HG03521 (cell line): ENCODE measurements around the gene TMC8.
"Not testable (repeated sequence)": the region's sequence is repeated elsewhere in the genome, so short reads cannot be mapped to it uniquely, and the experiment has no call there.

Experiments used
- ATAC-seq: cut with Tn5 transposase; IDR thresholded peaks from one replicate; pipeline ENCODE4 v1.9.1; 2021; ENCODE audit warnings: mild to moderate bottlenecking, moderate library complexity; ENCODE audit not compliant: unreplicated experiment

Gene TMC8

DNA sequence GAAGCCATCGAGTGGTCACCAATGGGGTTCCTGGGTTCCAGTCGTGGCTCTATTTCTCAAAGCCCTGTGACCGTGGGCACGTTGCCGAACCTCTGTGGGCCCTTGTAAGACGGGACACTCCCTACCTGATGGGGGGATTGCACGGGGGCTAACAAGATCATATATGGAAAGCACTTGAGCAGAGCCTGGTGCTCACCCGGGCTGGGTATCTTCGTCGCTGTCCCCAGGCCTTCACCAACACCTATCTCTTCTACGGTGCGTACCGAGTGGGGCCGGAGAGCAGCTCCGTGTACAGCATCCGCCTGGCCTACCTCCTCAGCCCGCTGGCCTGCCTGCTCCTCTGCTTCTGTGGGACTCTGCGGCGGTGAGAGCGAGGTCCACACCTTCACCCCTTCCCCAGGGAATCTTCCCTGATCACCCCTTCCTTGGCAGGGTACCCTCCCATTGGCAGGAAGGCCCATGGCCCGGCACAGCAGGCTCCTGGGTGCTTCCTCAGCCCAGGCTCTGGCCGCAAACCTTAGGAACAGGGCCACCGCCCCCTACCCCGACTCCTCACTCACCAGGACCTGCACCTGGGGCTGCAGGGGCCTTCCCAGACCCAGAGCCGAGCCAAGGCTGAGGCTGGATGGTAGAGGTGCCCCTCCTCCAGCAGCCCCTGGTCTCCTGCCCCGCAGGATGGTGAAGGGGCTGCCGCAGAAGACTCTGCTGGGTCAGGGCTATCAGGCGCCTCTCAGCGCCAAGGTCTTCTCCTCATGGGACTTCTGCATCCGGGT, 2.8 kb downstream of the TMC8 start:
- ATAC-seq = no peak

DNA sequence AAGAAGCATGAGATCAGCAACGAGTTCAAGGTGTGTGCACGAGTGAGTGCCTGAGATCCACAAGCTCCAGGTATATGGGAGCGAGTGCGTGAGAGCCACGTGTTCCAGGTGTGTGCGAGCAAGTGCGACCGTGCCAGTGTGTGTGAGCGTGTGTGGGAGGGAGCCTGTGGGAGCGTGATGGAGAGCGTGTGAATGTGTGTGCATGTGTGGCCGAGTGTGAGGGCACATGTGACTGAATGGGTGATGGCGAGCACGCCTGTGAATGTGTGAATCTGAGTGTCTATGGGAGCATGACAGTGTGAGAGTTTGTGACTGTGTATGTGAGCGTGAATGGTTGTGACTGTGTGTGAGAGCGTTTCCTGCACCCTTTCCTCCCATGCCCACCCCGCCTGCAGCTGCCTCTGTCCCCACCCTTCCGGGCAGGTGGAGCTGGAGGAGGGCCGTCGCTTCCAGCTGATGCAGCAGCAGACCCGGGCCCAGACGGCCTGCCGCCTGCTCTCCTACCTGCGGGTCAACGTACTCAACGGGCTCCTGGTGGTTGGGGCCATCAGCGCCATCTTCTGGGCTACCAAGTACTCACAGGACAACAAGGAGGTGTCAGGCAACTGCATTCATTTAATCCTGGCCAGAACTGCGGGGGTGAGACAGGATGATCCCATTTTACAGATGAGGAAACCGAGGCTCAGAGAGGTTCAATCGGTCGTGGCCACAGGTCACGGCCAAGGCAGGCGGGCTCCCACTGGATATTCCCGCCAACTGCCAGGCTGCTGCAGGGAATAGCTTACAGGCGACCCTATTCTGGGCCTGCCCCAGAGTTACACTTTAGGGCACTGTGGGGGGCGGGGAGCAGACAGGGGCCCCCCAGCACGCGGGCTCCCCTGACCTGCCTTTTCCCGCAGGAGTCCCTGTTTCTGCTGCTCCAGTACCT, 3.7 kb downstream of the TMC8 start:
- ATAC-seq = no peak

DNA sequence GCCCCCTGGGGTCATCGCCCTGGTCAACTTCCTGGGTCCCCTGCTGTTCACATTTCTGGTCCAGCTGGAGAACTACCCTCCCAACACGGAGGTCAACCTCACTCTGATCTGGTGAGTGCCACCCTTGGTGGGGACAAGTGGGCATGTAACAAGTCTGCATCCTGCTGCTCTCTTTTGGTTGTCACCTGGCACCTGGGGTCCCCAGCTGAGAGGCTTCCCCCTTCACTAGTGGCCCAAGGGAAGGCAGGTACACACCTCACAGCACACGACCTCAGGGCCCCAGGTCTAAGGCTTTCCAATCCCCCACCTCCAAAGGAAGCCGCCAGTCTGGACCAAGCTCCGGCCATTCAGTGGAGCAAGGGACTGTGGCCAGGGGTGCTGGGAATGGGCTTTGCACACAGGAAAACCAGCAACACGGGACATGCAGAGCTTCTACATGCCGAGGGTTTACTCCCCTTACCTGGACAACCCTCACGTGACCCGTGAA, 4.4 kb downstream of the TMC8 start:
- no peak for ATAC-seq

DNA sequence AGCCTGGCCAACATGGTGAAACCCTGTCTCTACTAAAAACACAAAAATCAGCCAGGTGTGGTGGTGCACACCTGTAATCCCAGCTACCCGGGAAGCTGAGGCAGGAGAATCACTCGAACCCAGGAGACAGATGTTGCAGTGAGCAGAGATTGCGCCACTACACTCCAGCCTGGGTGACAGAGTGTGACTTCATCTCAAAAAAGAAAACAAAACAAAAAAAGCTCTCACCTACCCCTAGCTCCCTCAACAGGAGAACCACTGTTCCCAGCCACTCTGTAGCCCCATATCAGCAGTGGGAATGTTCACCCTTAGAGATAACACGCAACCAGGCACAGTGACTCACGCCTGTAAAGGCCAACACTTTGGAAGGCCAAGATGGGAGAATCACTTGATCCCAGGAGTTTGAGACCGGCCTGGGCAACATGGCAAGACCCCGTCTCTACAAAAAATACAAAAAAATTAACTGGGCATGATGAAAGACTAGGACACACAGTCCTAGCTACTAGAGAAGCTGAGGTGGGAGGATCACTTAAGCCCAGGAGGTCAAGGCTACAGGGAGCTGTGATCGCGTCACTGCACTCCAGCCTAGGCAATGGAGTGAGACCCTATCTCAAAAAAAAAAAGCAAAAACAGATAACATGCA, 5.4 kb downstream of the TMC8 start:
- no peak for ATAC-seq

DNA sequence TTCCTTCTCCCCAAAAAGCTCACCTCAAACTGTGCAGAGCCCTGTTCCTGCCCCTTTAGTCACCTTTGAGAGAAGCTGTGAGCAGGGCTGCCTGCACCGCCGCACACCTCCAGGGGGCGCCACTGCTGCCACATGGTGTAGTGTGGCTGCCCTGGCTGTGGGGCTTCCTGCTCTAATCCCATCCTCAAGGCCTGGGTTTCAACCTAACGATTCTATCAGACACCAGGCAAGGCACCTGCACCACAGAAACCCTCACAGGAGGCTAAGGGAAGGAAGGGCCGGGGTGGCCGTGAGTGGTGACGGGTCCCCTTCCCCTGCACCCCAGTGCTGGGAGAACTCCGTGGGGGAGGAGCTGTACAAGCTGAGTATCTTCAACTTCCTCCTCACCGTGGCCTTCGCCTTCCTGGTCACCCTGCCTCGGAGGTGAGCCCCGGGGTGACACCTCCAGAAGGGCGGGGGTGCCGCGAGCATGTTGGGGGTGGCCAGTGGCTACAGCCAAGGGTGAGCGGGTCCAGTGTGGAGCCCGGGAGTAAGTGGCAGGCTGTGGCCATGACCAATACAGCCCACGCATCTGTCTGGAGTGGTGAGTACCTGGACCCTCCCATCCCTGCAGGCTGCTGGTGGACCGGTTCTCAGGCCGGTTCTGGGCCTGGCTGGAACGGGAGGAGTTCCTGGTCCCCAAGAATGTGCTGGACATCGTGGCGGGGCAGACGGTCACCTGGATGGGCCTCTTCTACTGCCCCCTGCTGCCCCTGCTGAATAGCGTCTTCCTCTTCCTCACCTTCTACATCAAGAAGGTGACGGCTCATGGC, 7.0 kb downstream of the TMC8 start:
- no peak for ATAC-seq

DNA sequence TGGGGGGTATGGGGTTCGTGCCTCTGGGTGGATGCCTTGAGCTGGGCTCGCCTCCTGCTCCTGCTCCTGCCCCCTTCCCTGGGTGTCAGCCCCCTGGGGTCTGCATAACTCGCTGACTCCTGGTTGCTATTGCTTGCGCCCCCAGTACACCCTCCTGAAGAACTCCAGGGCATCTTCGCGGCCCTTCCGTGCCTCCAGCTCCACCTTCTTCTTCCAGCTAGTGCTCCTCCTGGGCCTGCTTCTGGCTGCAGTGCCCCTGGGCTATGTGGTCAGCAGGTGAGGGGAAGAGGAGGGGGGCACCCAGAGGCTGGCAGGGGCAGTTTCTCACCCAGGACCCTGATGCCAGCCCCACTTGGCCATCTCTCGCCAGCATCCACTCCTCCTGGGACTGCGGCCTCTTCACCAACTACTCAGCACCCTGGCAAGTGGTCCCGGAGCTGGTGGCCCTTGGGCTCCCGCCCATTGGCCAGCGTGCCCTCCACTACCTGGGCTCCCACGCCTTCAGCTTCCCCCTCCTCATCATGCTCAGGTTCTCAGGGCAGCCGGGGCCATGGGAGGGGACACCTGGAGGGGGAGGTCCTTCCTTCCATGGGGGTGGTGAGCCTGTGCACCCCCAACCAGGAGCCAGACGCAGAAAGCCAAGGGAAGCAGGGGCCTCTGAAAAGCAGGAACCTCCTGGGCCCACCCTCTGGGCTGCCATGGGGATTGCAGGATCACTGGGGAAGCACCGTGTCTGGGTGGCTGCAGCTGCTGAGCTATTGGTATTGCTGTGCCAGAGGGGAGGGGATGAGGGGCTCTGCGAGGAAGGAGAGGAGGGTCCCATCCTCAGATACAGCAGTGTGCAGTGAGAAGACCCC, 7.9 kb downstream of the TMC8 start:
- no peak for ATAC-seq

DNA sequence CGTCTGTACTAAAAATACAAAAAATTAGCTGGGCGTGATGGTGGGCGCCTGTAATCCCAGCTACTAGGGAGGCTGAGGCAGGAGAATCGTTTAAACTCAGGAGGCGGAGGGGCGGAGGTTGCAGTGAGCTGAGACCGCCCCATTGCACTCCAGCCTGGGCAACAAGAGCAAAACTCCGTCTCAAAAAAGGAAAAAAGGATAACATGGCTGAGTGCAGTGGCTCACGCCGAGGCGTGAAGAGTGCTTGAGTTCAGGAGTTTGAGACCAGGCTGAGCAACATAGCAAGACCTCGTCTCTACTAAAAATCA, 9.2 kb downstream of the TMC8 start:
- not testable (repeated sequence) for ATAC-seq

DNA sequence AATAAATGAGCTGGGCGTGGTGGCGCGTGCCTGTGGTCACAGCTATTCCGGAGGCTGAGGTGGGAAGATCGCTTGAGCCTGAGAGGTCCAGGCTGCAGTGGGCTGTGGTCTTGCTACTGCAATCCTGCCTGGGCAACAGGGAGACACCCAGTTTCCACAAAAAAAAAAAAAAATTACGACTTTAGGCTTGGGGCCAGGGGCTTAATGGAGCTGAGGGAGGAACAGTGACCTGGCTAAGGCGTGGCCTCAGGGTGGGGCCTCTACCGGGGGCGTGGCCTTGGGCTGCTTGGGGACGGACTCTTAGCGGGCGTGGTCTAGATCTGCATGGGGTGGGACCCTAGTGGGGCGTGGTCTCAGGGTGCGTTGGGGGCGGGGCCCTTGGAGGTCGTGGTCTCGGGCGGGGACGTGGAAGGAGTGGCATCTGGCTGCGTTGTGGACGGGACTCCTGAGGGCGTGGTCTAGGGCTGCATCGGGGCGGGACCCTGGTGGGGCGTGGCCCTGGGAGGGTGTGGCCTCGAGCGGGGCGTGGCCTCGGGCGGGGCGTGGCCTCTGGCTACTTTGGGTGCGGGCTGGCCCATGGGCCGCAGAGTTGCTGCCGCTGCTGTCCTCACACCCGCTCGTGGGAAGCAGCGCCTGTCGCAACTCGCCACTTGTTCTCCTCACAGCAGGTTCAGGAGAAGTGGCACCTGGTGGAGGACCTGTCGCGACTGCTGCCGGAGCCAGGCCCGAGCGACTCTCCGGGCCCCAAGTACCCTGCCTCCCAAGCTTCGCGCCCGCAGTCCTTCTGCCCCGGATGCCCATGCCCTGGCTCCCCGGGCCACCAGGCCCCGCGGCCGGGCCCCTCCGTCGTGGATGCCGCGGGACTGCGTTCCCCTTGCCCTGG, 9.8 kb downstream of the TMC8 start:
- ATAC-seq = peak; percentile 80

DNA sequence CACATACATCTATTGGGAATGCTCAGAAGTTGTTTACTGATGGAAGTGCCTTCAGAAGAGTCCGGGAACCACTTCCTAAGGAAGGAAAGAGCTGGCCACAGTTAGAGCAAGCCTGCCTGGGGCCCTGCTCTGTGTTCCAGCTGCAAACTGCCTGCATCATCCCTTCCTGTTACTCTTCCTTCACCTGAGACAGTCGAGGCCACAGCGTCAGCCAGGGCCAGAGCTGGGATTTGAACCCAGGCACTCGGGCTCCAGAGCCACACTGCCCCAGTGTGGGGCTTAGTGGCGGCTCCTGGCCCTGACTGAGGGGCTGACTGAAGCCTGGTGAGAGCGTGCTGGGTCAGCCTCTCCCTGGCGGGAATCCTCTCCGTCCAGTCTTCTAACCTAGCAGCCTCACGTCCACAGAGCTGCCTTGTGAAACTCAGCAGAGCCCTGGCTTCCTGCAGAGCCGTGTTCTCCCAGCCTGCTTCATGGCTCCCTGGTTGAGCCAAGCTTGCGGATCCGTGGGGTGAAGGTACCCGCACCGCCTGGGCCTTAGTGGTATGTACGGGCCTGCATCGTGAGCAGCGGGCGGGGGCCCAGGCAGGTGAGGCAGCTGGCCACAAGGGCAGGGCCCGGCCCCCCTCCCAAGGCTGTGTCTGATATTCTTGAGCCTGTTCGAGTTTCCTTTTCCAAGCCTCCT, 11.0 kb downstream of the TMC8 start:
- ATAC-seq = no peak

DNA sequence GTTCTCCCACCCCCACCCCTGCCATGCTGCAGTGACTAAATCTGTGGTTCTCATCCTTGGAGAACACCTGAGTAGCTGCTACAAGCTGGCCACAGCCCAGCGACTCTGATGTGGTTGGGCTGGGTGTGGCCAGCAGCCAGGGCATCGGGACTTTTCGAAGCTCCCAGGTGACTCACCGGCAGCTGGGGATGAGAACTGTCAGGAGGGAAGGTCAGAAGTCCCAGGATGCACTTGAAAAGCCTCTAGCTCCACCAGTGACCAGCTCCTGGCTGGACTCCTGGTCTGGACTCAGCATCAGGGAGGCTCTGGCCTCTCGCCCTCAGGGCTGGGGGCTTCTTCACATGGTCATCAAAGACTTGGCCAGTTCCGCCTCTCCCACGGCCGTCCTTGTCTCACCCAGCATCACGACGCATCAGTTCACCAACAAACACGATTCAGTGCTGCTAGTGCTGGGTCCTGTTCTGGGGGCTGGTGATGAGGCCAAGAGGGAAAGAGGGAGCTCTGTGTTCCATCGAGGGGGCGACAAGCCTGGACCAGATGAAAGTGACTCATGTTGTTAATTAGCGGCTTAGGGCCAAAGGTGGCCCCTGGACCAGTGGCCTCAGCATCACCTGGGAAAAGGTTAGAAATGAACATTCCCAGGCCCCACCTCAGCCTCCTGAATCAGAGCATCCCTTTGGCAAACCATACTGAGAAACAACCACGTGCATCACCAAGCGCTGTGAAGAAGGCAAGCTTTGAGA, 11.7 kb downstream of the TMC8 start:
- ATAC-seq = no peak

DNA sequence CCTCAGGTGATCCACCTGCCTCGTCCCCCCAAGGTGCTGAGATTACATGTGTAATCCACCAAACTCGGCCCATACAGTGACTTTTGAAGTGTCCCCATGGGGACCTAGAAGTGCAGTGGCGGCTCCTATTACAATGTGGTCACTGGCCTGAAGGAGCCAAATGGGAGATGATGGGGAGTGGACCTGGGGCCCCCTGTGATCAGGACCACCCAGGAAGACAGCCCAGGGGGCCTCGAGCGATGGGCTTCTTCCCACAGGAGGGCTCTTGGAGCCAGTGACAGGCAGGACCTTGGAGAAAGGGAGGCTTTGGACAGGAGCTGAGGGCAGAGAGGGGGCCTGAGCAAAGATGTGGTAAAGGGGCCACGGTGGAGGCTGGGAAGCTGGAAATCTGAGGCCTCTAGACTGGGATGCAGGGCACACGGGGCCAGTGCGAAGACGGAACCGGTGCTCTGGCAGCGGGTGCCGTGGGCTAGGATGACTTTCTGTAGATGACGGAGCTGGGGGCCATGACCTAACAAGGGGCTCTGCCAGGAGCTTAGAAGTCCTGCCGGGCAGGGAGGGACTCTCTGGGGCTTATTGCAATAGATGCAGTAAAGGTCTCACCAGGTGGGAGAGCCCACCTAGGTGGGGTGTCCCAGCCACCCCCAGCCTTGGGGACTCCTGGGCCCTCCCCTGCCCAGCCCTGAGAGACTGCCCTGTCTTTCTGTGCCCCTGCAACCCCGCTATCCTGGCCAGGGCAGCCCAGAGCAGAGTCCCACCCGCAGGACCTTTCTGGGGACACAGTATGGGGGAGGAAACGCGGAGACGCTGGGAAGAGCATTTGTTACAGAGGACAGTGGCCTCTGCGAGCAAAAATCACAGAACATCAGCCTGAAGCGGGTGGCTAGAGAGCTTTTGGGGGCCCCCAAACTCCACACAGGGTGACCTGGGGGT, 12.9 kb downstream of the TMC8 start:
- no peak for ATAC-seq

DNA sequence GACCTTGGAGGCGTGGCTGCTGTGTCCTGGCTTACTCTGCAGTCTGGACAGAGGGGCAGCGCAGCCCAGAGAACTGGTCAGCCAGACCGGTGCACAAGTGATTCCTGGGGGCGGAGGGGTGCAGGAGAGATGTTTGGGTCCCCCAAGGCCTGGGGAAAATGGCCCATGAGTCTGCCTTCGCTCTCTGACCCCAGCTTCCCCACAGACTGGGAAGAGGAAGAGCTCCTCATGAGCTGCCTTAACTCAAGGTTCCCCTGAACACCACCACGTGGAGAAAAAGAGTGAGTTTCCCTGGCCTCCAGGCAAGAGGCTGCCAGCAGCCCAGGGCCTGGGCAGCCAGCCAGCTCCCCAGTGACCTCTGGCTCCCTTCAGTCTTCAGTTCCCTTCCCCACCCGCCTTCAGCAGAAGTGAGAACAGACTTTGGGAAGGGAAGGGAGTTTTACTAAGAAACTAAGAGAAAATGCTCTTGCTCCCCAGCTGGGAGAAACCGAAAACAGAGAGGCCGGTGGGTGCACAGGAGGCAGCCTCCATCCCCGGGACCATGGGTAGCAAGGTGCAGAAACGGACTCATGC, 13.7 kb downstream of the TMC8 start:
- no peak for ATAC-seq

DNA sequence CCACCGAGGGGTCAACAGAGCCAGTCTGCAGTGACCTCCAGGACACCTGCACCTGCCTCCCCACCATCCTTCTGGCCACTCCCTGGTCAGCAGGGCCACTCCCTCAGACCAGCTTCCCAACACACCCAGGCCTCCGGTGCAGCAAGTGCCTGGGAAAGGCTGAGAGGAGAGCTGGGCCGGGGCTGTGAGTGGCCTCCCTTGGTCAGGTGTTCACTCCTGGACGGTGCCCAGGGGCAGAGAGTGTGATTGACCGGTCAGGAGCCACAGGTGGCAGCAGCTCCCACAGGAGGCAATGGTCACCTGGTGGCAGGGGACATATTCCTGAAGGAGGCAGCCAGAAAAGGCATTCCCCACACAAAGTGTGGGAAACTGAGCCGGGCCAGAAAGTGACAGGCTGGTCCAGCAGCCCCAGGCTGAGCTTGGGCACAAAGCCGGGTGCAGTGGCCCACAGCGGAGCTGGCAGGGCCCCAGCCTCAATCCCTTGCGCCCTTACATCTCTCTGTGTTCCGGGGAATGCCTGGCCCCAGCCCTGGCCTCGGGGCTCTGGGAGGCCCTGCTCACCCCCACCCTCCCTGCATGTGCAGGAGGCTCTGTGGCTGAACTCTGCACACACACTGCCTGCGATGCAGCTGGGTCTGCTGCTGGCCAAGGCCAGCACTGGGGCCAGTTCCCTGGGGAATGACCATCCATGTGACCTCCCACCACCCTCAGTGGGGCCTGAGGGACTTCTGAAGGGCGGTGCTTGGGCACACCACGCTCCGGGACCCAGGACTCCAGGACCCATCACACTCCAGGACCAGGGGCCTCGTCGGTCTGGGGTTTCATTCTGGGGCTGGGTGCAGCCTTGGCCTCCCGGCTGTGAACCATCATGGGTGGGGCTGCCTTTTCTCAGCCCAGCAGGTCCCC, 14.4 kb downstream of the TMC8 start:
- ATAC-seq = no peak

DNA sequence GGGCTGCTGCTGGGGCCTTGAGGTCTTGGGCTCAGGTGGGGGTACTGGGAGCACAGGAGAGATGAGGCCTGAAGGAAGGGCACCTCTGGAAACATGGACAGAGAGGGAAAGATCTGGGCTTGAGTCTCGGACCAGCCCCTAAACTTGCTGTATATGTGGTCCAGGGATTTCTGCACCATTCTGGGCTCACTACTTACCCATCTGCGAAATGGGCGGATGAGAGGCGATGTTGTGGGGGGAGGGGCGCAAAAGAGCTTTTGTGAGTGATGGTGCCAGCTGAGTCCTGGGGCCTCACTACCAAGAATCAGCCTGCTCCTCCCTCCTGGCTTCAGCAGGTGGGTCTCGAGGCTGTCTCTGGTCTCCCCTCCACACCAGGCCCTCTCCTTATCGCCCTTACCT, 15.9 kb downstream of the TMC8 start:
- no peak for ATAC-seq

DNA sequence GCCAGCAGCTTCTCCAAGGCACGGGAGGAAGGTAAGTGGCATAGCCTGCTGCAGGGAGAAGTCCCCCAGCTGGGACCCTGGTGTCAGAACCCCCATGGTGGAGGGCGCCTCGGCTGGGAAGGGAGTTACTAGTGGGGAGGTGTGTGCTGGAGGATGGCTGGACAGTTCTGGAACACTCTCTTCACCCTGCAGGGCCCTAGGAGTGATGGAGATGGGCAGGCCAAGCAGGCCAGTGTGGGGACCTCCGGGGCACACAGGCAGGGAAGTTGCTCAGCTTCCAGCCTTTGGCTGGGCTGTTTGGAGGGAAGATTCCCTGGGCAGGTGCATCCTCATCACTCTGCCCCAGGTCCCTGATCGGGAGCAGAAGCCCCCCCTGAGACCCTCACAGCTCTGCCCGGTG, 16.3 kb downstream of the TMC8 start:
- no peak for ATAC-seq
